NOMO-1 (cell line): ENCODE results near the gene TPRA1.
A peak's percentile ranks its signal among the peaks of the same experiment; 100 is the strongest.

ENCODE experiments used
- DNase-seq, 2 experiments: peaks; one replicate each; lab custom pipeline; 2025; ENCODE audit not compliant: unreplicated experiment in 2 of 2; lab: John Stamatoyannopoulos, UW

The TPRA1 gene

GRCh38 chr3:127590593-127591465 is at the start of gene TPRA1:
Gene TPRA1, minus strand, starts transcription at chr3:127590733. Its CDS starts 10,587 bp downstream, at chr3:127580146.
- peak; percentile 97 to 100 for DNase-seq

GRCh38 chr3:127640042-127640355 is 49.5 kb upstream of the TPRA1 start:
- no peak for DNase-seq

GRCh38 chr3:127639173-127640041 is 48.9 kb upstream of the TPRA1 start:
- DNase-seq: no peak

- peak; percentile 39 to 74 for DNase-seq
Observed at GRCh38 chr3:127637971-127638370, 47.4 kb upstream of the TPRA1 start.

DNA sequence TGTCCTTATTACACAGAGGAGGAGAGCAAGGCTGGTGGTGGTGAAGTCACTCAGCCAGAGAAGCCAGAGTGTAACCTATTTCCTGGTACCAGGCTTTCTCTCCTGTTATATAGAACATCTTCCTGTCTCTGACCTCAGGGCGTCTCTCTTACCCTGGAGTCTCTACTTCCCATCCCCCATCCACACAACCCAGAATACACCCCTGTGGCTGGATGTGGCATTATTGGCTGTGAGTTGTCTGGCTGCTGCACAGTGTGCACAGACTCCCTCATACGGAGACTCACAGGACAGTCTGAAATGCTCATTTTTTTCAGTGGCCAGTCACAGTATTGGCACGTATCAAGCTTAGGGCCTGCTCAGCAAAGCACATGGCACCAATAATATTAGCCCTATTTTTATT is 47.0 kb upstream of the TPRA1 start:
- DNase-seq: peak; percentile 68 to 71

- DNase-seq: no peak
Observed at GRCh38 chr3:127634653-127635052, 44.1 kb upstream of the TPRA1 start.

DNA sequence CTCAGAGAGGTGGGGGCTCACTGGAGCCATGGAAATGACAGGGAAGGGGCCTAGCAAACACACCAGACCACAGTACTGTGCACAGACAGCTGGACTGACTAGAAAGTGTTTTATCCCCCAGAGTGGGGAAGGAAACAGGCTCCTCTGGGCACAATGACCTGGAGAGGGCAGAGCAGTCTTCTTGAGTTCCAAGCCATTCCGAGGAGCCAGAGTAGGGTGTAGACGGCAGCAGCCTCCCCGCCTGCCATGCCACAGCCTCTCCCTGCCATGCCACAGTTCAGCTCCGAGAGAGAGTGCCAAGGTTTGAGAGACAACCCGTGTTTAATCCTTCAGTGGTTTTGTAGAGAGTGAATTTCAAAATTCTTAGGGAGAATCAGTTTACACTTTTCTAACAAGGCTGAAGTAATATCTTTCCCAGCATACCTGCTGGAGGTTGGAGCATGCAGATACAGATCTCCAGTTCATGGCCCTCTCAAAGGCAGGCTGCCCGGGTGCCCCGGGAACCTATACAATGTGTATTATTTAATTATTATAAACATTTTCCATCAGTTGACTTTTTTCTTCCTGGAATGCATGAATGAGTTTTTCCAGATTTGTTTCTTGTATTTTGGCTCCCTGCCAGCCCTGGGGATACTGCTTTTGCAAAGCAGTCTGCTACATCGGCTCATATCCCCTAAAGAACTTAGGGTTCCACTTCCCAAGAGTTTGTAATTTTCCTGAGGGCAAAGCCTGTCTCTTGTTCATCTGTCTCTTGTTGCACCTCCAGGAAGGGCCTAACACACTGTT is 41.7 kb upstream of the TPRA1 start:
- DNase-seq: no peak

DNA sequence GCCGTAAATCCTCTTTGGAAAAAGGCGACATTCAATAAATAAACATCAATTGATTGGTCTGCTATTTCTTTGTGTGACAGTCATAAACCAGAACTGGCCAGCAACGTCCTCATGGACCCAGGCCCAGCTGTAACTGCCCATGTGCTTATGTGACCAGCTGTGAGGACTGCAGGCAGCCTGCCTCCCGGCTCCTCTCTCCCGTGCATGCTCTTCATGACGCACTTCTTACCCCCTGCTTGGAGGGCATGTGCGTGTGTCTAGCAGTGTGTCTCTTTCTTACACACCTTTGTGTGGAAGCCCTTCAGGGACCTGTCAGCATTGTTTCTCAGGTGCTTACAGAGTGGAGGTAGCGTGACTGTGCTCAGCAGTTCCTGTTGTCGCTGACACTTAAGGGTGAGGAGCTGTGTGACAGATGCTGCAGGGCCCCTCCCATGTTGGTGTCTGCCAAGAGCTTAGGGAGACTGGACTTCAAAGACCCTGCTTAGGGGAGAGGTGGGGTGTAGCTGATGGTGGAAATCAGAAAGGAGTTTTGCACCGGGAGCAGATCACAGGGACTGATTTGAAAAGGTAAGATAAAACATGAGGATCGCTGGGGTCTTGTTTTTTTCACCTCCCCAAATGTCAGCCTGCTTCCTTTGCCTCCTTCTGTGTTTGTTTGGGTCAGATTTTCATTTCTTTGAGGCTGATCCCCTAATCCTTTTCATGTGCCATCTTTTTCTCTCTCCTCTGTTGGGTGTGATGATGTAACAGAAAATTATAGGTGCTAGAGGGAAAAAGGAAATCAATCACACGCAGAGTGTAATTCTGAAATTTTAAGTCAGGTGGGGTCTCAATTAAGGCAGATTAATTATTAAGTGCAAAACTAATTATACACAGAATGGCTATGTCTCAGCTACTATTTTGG is 40.5 kb upstream of the TPRA1 start:
- DNase-seq: no peak

DNA sequence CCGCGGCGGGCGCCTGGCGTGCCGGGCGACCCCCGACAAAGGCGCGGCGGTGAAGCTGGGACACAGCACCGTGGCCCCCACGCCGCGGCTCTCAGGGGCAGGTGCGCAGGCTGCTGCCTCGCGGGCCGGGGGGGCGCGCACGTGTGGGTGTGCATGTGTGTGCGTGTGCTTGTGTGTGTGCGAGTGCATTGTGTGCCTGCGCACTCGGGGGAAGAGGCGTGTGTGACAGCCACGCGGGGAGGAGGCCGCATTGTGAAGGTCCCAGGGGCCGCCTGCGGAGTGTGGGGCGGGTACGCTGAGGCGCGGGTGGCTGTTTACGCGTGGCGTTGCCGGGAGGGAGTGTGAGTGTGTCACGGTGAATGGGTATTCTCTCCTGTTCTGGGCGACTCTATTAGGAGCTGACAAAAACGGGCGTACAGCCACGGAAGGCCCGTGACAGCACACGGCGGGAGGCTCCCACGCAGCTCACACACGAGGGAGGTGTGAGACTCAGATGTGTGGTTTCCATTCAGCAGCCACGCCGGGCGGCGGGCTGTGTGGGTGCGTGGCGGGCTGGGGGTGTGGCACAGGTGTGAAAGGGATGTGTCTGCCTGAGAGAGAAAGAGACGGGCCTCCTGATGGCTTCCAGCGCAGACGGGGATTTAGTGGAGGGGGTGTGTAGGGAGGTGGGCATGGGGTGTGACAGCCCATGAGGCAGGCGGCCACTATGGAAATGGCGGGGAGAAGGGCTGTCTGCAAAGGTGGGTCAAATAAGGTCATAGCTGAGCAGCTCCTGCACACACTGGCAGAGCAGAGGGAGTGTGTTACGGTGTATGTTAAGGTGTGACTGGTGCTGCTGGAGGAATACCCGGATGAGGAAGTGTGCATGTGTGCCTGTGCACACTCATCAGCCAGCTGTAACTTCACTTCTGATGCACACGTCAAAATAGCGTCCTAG is 39.2 kb upstream of the TPRA1 start:
- peak; percentile 22 to 63 for DNase-seq

DNA sequence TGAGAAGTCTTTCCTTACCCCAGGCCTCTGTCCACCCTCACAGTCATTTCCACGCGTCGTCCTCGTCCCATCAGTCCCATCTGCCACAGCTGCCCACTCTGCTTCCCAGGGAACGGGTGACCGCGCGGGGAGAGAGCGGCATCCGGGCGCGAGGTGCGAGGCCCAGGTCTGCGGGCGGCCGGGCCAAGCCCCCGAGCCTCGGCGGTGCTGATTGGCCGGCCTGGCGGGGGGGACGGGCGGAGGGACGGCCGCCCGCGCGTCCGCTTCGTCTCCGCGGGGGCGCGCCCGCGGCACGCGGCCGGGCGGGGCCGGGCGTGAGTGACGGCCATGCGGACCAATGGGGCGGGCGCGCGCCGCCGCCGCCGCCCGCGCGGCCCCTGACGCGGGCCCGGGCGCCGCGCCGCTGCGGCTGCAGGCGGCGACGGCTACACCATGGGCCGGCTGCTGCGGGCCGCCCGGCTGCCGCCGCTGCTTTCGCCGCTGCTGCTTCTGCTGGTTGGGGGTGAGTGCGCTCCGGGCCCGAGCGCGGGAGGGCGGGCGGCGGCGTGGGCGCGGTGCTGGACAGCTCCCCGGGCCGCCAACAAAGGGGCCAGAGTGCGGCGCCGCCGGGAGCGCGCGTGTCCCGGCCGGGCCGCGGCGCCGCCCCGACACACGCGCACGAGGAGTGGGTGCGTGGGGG is 38.4 kb upstream of the TPRA1 start, which contains the start of gene PODXL2:
Gene PODXL2 (plus strand): TSS at position 398 of the 679 bp plus-strand sequence. CDS start 35 bp downstream, at position 433.
- DNase-seq: peak; percentile 33 to 74

GRCh38 chr3:127628426-127628787 is 37.9 kb upstream of the TPRA1 start:
- no peak for DNase-seq

DNA sequence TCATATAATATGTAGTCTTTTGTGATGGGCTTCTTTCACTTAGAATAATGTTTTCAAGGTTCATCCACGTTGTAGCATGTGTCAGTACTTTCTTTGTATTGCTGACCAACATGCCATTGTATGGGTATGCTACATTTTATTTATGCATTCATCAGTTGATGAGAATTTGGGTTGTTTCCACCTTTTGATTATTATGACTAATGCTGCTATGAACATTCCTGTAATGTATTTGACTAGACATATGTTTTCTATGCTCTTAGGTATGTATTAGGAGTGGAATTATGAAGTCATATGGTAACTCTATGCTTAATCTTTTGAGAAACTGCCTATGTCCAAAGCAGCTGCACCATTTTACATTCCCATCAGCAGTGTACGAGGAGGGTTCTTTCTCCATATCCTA is 35.3 kb upstream of the TPRA1 start:
- no peak for DNase-seq

DNA sequence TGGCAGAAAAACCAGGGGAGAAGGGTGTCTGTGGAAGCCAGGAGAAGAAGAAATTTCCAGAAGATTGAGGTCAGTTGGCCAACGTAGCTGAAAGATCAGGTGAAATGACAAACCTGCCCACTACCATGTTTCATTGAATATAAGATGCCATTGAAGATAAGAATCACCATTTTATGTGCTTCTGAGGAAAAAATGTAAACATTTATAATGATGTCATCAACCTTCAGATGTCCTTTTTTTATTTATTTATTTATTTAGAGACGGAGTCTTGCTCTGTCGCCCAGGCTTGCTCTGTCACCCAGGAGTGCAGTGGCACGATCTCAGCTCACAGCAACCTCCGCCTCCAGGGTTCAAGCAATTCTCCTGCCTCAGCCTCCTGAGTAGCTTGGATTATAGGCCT is 33.5 kb upstream of the TPRA1 start:
- no peak for DNase-seq

- no peak for DNase-seq
Observed at GRCh38 chr3:127622772-127623576, 32.4 kb upstream of the TPRA1 start.

- no peak for DNase-seq
Observed at GRCh38 chr3:127622031-127622430, 31.5 kb upstream of the TPRA1 start.

- no peak for DNase-seq
Observed at GRCh38 chr3:127620637-127621375, 30.3 kb upstream of the TPRA1 start.

GRCh38 chr3:127618891-127619290 is 28.4 kb upstream of the TPRA1 start:
- DNase-seq: no peak
